PC-9 (cell line): ENCODE data around the gene ASB1. TPM values are rescaled to one million over a fixed set of nuclear protein-coding genes. Genes with fewer than 3 reads are reported as not detected.

ENCODE experiments used
- BruUV-seq: library from RNA; stranded (reverse); fragments of 400-500 nt; replicated peaks from 2 replicates; lab custom pipeline; 2021; lab: Mats Ljungman, UMichigan
- CTCF ChIA-PET: fragments of 300-600 bp; sonication (Branson Sonifier 250); formaldehyde crosslinking; loops from one replicate; lab custom pipeline; 2022; ENCODE audit warnings: antibody characterized with exemption; lab: Charles Lee
- POLR2A ChIA-PET: fragments of 300-600 bp; sonication (Branson Sonifier 250); formaldehyde crosslinking; loops from one replicate; lab custom pipeline; 2022; ENCODE audit warnings: antibody characterized with exemption; ENCODE audit not compliant: unreplicated experiment; lab: Charles Lee
- DNase-seq, 2 experiments: peaks; one replicate each; pipeline versions ENCODE4 v3.0.0 to v3.0.0-alpha.2; 2015 to 2022; ENCODE audit warnings: mixed read lengths in 1 of 2
- H2AFZ ChIP-seq: fragments of 200-600 bp; sonication (generic); 2 replicates; pipeline ENCODE4 v1.8.1; 2017; ENCODE audit warnings: antibody characterized with exemption
- H3F3A ChIP-seq: fragments of 200-600 bp; sonication (generic); 2 replicates; pipeline ENCODE4 v1.8.1; 2017; ENCODE audit warnings: antibody characterized with exemption, mild to moderate bottlenecking, low read depth; ENCODE audit not compliant: insufficient read depth
- H3K27ac ChIP-seq: fragments of 200-600 bp; sonication (generic); 2 replicates; pipeline ENCODE4 v1.6.1; 2016; ENCODE audit warnings: mixed run types
- H3K27me3 ChIP-seq: fragments of 200-600 bp; sonication (generic); 2 replicates; pipeline ENCODE4 v1.6.1; 2016; ENCODE audit warnings: low read depth, mixed run types; ENCODE audit not compliant: insufficient read depth
- H3K36me3 ChIP-seq: fragments of 200-600 bp; sonication (generic); 2 replicates; pipeline ENCODE4 v1.6.1; 2016; ENCODE audit warnings: low read depth, mixed run types
- H3K4me1 ChIP-seq: fragments of 200-600 bp; sonication (generic); replicated peaks from 2 replicates; pipeline ENCODE4 v1.6.1; 2016; ENCODE audit warnings: mixed run types; ENCODE audit not compliant: insufficient read depth
- H3K4me2 ChIP-seq: fragments of 200-600 bp; sonication (generic); 2 replicates; pipeline ENCODE4 v1.6.1; 2017; ENCODE audit warnings: mixed run types
- H3K4me3 ChIP-seq: fragments of 200-600 bp; sonication (generic); 2 replicates; pipeline ENCODE4 v1.6.1; 2016; ENCODE audit warnings: mixed run types
- H3K79me2 ChIP-seq: fragments of 200-600 bp; sonication (generic); 2 replicates; pipeline ENCODE4 v1.6.1; 2017; ENCODE audit warnings: low read depth, mixed run types
- H3K9me2 ChIP-seq: fragments of 200-600 bp; sonication (generic); 2 replicates; pipeline ENCODE4 v1.8.1; 2017; ENCODE audit warnings: mild to moderate bottlenecking; ENCODE audit not compliant: insufficient read depth
- H3K9me3 ChIP-seq: fragments of 200-600 bp; sonication (generic); 2 replicates; pipeline ENCODE4 v1.8.1; 2016; ENCODE audit warnings: low read depth; ENCODE audit not compliant: insufficient read depth
- H4K20me1 ChIP-seq: fragments of 200-600 bp; sonication (generic); 2 replicates; pipeline ENCODE4 v1.8.1; 2017; ENCODE audit not compliant: insufficient read depth
- CTCF ChIP-seq: fragments of 200-600 bp; sonication (generic); conservative IDR thresholded peaks from 2 replicates; pipeline ENCODE4 v1.6.1; 2017; ENCODE audit warnings: mixed run types, antibody characterized with exemption, mild to moderate bottlenecking, moderate library complexity
- EZH2 ChIP-seq: fragments of 200-600 bp; sonication (generic); IDR thresholded peaks from 2 replicates; pipeline ENCODE4 v1.8.0; 2017; ENCODE audit warnings: antibody characterized with exemption, low read depth
- intact Hi-C: fragments of 100-400 bp; cut with micrococcal nuclease; formaldehyde crosslinking; loops from one replicate; pipeline ENCODE4 v1.10.0; 2022; ENCODE audit not compliant: unreplicated experiment
- total RNA-seq: library from RNA; stranded (reverse); gene quantifications from 2 replicates; pipeline ENCODE4 v1.2.3, GENCODE V29; 2021

Gene ASB1
- total RNA-seq, 1 experiment from 2014 or later: 56.7 TPM

GRCh38 chr2:238408615-238409340 is 17.9 kb upstream of the ASB1 start:
- POLR2A ChIA-PET: interaction anchor here (1.0 kb wide), 1 partner anchor 19 kb away, joined by 10 read pairs; no protein-coding TSS in a partner anchor
- intact Hi-C loops: no loop called here
- Histone ChIP-seq H2AFZ (no peak overlapping the region), H3K36me3 (no peaks in the 10 kb centered on the region), H3F3A (no peaks in the 10 kb centered on the region; the same call in 1 of the 2 replicates), H3K4me2 (no peak overlapping the region), H3K79me2 (no peaks in the 10 kb centered on the region), H3K9me2 (no peaks in the 10 kb centered on the region), H3K27me3 (no peaks in the 10 kb centered on the region), H3K4me1 (no peaks in the 10 kb centered on the region), H4K20me1 (no peaks in the 10 kb centered on the region), H3K27ac (no peak overlapping the region), H3K9me3 (no peaks in the 10 kb centered on the region), H3K4me3 (no peak overlapping the region)
- TF ChIP-seq CTCF (no peak), EZH2 (no peak)
- BruUV-seq: no TSS peak
- CTCF ChIA-PET: interaction anchor here (1.1 kb wide), 1 partner anchor 623 kb away, joined by 4 read pairs; no protein-coding TSS in a partner anchor
- DNase-seq: no peak

DNA sequence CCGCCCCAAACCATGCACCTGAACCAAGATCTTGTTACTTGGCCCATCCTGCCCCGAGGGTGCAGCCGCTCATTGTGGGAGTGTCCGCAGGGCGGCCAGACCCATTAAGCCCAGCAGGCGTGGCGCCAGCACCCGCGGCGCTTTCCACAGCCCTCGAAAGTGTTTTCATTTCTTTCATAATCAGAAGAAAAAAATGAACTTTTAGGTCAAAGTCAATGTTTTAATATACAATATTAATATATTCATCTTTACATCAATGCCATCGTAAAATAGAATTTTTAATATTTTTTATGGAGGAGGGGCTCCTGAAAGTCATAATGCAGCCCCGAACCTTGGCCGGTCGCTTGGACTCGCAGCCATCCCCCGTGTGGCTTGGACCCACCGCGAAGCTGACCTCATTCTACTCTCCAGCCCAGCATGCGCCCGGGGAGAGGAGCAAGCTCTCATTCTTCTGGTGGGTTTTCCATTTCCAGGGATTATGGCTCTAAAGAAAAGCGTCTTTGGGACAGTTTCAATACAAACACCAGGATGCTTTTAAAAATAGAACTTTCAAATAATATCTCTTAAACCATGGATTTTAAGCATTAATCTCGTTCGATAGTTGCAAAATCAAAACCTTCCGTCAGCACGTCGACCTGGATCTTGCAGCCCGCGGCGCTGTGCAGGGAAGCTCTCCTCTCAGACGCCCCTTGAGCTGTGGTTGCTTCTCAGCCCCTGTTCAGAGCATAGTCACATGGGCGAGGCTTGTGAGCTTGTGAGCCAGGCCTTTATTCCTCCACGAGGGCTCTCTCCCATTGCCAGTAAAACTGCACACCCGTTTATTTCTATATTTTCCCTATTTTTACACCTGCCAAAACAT is 17.2 kb upstream of the ASB1 start:
- Histone ChIP-seq H3K4me1 (no peaks in the 10 kb centered on the region), H2AFZ (no peak overlapping the region), H3K4me2 (no peak overlapping the region), H4K20me1 (no peaks in the 10 kb centered on the region), H3K9me2 (no peaks in the 10 kb centered on the region), H3K27me3 (no peaks in the 10 kb centered on the region), H3K79me2 (no peaks in the 10 kb centered on the region), H3K4me3 (no peak overlapping the region), H3K27ac (no peak overlapping the region), H3F3A (no peaks in the 10 kb centered on the region; the same call in 1 of the 2 replicates), H3K9me3 (no peaks in the 10 kb centered on the region), H3K36me3 (no peaks in the 10 kb centered on the region)
- TF ChIP-seq CTCF (no peak), EZH2 (no peak)
- intact Hi-C loops: no loop called here
- no peak for DNase-seq
- CTCF ChIA-PET: interaction anchor here (1.1 kb wide), 1 partner anchor 623 kb away, joined by 4 read pairs; no protein-coding TSS in a partner anchor
- POLR2A ChIA-PET: interaction anchor here (0.6 to 1.0 kb wide), 2 partner anchors 13 to 18 kb away, joined by 6 to 10 read pairs; no protein-coding TSS in a partner anchor
- BruUV-seq: no TSS peak

DNA sequence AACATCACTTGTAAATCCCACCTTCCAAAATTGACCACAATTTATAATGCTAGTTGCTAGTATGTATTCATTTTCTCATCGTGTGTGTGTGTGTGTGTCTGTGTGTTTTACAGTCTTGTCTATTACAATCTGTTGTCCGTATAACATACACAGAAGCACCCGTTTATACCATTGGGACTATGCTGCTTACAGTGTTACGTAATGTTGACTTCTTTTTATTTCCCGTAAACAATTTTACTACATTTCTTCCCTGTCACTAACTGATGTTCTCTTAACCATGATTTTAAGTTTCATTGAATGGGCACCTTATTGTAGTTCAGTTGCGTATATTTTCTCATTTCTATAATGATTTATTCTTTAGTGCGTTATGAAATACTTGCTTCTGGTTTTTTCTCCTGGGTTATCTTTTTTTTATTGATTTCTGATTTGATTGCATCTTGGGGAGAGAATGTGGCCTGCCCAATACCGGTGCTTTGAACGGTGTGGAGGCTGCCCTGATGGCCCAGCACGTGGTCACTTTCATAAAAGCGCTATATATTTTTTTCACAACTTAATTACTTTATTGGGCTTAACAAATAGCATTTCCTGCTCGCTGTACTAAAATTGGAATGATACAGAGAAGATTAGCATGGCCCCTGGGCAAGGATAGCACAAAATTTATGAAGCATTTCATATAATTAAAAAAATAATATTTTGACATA is 14.5 kb upstream of the ASB1 start:
- Histone ChIP-seq H3F3A (no peaks in the 10 kb centered on the region; the same call in 1 of the 2 replicates), H3K4me2 (no peak overlapping the region), H3K4me3 (no peak overlapping the region), H3K79me2 (no peaks in the 10 kb centered on the region), H3K27me3 (no peaks in the 10 kb centered on the region), H3K4me1 (no peaks in the 10 kb centered on the region), H3K9me2 (no peaks in the 10 kb centered on the region), H3K9me3 (no peaks in the 10 kb centered on the region), H3K36me3 (no peaks in the 10 kb centered on the region), H3K27ac (no peak overlapping the region), H2AFZ (no peak overlapping the region), H4K20me1 (no peaks in the 10 kb centered on the region)
- intact Hi-C loops: no loop called here
- POLR2A ChIA-PET: no interaction called here
- TF ChIP-seq EZH2: no peak
- no TSS peak for BruUV-seq
- CTCF ChIA-PET: no interaction called here
- no peak for DNase-seq
